Activated naive CD8-positive, alpha-beta T cell (primary cell): Measurements from ENCODE around the gene NBAS.
A peak's percentile ranks its signal among the peaks of the same experiment; 100 is the strongest.

Source experiments
- H3K27ac Mint-ChIP-seq: one replicate; pipeline ENCODE4 v1.8.0; 2021; ENCODE audit warnings: mixed read lengths
- H3K27me3 Mint-ChIP-seq: one replicate; pipeline ENCODE4 v1.8.0; 2021; ENCODE audit warnings: mixed read lengths
- H3K36me3 Mint-ChIP-seq: one replicate; pipeline ENCODE4 v1.8.0; 2021; ENCODE audit warnings: mixed read lengths
- H3K4me1 Mint-ChIP-seq: one replicate; pipeline ENCODE4 v1.8.0; 2021; ENCODE audit warnings: low read depth, mixed read lengths
- H3K4me3 Mint-ChIP-seq: one replicate; pipeline ENCODE4 v1.8.0; 2021; ENCODE audit warnings: mild to moderate bottlenecking, mixed read lengths
- H3K9me3 Mint-ChIP-seq: one replicate; pipeline ENCODE4 v1.8.0; 2021; ENCODE audit warnings: low read depth, mixed read lengths

Gene NBAS

GRCh38 chr2:15311201-15311907 is 249.8 kb downstream of the NBAS start:
- Mint-ChIP-seq H3K27ac (peak overlapping the region; percentile 71), H3K4me3 (no peak overlapping the region), H3K4me1 (peaks cover 33% of the 10 kb centered on the region), H3K27me3 (no peaks in the 10 kb centered on the region), H3K9me3 (no peaks in the 10 kb centered on the region), H3K36me3 (peaks cover 45% of the 10 kb centered on the region)

DNA sequence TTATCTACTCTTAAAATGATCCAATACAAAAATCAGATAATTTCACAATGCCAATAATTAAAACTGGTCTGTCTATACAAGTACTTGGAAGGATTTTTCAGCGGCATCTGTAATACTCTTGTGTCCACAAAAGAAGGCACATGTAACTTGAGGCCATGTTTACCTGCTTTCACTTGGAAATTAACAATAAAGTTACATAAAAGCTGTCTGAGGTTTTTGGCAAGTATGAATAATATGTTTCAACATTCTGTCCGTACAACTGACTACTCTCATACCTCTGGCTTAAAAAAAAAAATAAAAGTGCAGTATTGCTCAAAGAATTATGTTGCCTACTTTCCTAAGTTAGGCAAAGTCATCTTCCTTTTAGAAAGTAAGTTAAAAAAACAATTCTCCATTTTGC is 253.6 kb downstream of the NBAS start:
- Mint-ChIP-seq H3K36me3 (peaks cover 46% of the 10 kb centered on the region), H3K4me3 (no peak overlapping the region), H3K9me3 (no peaks in the 10 kb centered on the region), H3K27ac (no peak overlapping the region), H3K4me1 (peaks cover 15% of the 10 kb centered on the region), H3K27me3 (no peaks in the 10 kb centered on the region)

DNA sequence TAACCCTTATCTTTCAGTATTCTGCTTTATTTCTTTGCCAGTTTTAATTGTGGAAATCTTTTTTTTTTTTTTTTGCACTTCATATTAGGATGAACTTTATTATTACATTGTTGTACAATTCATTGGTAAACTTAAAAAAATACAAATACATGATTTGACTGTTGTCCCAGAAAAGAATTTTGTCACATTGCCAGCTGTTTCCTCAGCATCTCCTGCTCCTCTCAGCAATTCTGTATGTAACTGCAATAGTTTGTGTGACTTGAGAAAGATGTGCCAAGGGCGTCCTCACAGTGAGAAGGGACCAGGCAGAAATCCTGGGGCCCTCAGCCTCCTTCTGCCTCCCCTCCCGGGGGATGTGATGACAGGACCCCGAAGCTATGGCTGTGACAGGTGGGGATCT is 254.4 kb downstream of the NBAS start:
- Mint-ChIP-seq H3K27me3 (no peaks in the 10 kb centered on the region), H3K9me3 (no peaks in the 10 kb centered on the region), H3K4me3 (no peak overlapping the region), H3K36me3 (peaks cover 49% of the 10 kb centered on the region), H3K27ac (no peak overlapping the region), H3K4me1 (peaks cover 15% of the 10 kb centered on the region)

GRCh38 chr2:15303874-15304273 is 257.3 kb downstream of the NBAS start:
- Mint-ChIP-seq H3K36me3 (peaks cover 53% of the 10 kb centered on the region), H3K4me1 (peaks cover 24% of the 10 kb centered on the region)

DNA sequence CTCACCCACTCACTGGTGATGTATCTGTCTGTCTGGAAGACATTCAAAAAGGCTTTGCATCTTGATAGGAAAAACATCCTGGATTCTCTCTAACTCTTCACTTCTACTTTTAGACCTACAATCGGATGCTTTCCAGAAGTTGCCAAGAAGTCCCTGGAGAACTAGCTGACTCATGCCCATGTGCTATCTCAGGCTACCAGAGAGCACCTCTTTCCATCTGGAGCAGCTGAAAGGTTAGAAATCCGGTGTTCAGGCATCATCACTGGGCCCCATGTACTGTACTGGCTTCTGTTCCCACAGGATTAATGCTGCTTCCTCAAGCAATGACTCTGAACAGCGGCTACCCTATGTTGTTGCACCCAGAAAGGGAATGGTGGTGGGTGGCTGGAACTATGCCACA is 259.0 kb downstream of the NBAS start:
- no peak overlapping the region for H3K4me3 Mint-ChIP-seq
- H3K4me1 Mint-ChIP-seq: peaks cover 24% of the 10 kb centered on the region
- no peaks in the 10 kb centered on the region for H3K27me3 Mint-ChIP-seq
- H3K36me3 Mint-ChIP-seq: peaks cover 53% of the 10 kb centered on the region
- no peaks in the 10 kb centered on the region for H3K9me3 Mint-ChIP-seq
- H3K27ac Mint-ChIP-seq: no peak overlapping the region

More at GRCh38 chr2:15303874-15304273, 257.3 kb downstream of the NBAS start:
- H3K27me3 Mint-ChIP-seq: no peaks in the 10 kb centered on the region
- no peak overlapping the region for H3K4me3 Mint-ChIP-seq
- no peaks in the 10 kb centered on the region for H3K9me3 Mint-ChIP-seq
- H3K27ac Mint-ChIP-seq: no peak overlapping the region

DNA sequence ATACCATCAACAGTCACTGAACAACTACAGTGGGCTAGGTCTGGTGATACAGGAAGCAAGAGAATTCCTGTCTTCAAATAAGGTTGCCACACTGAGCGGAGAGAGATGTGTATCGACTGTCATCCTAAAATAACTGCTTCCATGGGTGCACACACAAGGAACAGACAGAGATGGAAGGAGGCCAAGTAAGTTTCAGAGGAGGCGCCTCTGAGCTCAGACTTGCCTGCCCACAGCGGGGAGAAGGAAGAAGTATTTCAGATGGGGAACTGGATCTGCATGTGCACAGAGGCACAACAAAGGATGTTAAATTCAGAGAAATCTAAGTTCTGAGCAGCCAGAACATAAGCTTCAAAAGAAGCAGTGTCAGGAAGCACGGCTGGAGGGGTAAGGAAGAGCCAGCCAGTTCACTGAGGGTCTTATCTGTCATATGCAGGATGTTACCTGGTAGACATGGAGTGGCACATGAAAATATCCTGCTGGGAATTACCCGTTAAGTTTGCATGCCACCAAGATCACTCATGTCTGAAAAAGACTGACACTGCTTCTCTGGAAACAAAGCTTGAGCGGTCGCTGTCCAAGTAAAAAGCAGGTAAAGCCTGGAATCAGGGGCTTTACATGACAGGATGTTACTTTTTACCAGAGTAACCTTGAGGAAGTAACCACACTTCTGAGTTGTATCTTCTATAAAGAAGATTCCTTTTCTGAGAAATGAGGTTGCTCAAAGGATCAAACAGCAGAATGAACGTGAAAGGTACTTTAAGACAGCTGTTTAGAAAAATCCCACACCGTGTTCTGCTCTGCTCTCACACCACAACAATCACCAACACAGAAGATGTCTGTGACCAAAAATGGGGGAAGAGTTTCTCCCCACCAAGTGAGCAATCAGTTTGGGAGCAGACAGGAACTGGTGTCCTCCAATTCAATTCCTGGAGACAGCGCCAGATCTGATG is 260.2 kb downstream of the NBAS start:
- Mint-ChIP-seq H3K4me3 (no peak overlapping the region), H3K4me1 (peaks cover 24% of the 10 kb centered on the region), H3K36me3 (peaks cover 52% of the 10 kb centered on the region), H3K27ac (peak overlapping the region; percentile 79), H3K9me3 (no peaks in the 10 kb centered on the region), H3K27me3 (no peaks in the 10 kb centered on the region)

GRCh38 chr2:15299904-15300520 is 261.1 kb downstream of the NBAS start:
- Mint-ChIP-seq H3K27ac (peak overlapping the region; percentile 79), H3K4me3 (no peak overlapping the region), H3K9me3 (no peaks in the 10 kb centered on the region), H3K36me3 (peaks cover 53% of the 10 kb centered on the region), H3K4me1 (peaks cover 24% of the 10 kb centered on the region), H3K27me3 (no peaks in the 10 kb centered on the region)

DNA sequence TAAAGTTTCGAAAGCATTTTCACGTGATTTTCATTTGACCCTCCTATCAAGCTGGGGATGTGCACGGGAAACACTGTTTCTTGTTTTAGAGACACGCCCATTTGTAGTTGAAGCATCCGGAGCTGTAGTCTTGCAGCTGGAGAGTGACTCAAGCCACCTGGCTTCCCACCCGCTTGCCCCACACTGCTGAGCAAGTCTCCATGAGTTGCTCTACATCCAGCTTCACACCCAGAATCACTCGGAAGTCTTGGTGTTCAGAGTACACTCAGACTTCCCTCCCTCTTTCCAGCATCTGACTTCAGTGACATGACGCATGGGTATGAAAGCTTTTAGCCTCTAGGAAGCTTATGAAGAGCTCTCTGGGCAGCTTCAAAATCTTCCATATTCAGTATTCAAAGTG is 262.4 kb downstream of the NBAS start:
- no peak overlapping the region for H3K4me3 Mint-ChIP-seq
- H3K9me3 Mint-ChIP-seq: no peaks in the 10 kb centered on the region
- no peak overlapping the region for H3K27ac Mint-ChIP-seq
- H3K4me1 Mint-ChIP-seq: peaks cover 24% of the 10 kb centered on the region
- no peaks in the 10 kb centered on the region for H3K27me3 Mint-ChIP-seq
- H3K36me3 Mint-ChIP-seq: peaks cover 47% of the 10 kb centered on the region

GRCh38 chr2:15293262-15293937 is 267.7 kb downstream of the NBAS start:
- H3K27ac Mint-ChIP-seq: no peak overlapping the region
- H3K27me3 Mint-ChIP-seq: no peaks in the 10 kb centered on the region
- no peaks in the 10 kb centered on the region for H3K9me3 Mint-ChIP-seq
- no peak overlapping the region for H3K4me3 Mint-ChIP-seq
- peaks cover 43% of the 10 kb centered on the region for H3K36me3 Mint-ChIP-seq
- H3K4me1 Mint-ChIP-seq: no peaks in the 10 kb centered on the region

DNA sequence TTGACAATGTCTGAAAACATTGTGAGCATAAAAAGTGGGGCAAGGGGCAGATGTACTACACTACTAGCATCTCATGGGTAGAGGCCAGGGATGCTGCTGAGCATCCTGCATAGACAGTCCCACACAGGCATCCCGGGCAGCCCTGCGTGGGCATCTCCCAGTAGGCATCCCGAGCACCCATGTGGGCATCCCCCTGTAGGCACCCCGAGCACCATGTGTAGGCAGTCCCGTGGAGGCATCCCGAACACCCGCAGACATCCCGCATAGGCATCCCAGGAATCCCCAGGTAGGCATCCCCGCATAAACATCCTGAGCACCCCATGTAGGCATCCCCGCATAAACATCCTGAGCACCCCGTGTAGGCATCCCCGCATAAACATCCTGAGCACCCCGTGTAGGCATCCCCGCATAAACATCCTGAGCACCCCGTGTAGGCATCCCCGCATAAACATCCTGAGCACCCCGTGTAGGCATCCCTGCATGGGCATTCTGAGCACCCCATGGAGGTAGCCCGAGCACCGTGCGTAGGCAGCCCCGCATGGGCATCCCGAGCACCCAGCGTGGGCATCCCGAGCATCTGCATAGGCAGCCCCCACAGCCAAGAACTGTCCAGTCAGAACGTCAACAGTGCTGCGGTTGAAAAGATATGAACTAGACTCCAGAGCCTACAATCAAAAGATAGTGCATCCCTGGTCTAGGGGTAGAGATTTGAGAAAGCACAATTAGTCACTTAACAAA is 273.5 kb downstream of the NBAS start:
- Mint-ChIP-seq H3K36me3 (peaks cover 39% of the 10 kb centered on the region), H3K4me1 (no peaks in the 10 kb centered on the region)

GRCh38 chr2:15284614-15285013 is 276.5 kb downstream of the NBAS start:
- H3K36me3 Mint-ChIP-seq: peaks cover 47% of the 10 kb centered on the region
- H3K4me1 Mint-ChIP-seq: no peaks in the 10 kb centered on the region
- H3K27ac Mint-ChIP-seq: no peak overlapping the region
- no peaks in the 10 kb centered on the region for H3K9me3 Mint-ChIP-seq
- no peak overlapping the region for H3K4me3 Mint-ChIP-seq
- H3K27me3 Mint-ChIP-seq: no peaks in the 10 kb centered on the region

More for the DNA sequence above, 273.5 kb downstream of the NBAS start:
- Mint-ChIP-seq H3K27me3 (no peaks in the 10 kb centered on the region), H3K27ac (no peak overlapping the region), H3K9me3 (no peaks in the 10 kb centered on the region), H3K4me3 (no peak overlapping the region)

DNA sequence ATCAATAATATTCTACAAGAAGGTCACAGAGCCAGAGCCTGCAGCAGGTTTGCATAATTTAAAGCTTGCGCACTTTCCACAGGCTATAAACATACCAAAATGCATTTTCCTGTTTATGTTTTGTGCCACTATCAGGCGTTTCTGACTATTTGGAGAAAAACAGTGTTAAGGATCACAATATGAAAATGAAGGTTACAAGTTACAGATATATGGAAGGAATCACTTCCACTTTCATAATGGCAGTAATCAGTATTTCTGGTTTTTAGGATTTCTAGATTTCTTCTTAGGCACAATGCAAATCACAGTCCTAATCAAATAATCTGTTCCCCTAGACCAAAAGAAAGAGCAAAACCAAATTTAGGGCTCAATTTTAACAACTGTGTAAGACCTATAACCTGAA is 279.5 kb downstream of the NBAS start:
- Mint-ChIP-seq H3K9me3 (no peaks in the 10 kb centered on the region), H3K36me3 (peaks cover 50% of the 10 kb centered on the region), H3K27ac (no peak overlapping the region), H3K27me3 (no peaks in the 10 kb centered on the region), H3K4me3 (no peak overlapping the region), H3K4me1 (no peaks in the 10 kb centered on the region)

GRCh38 chr2:15279201-15279876 is 281.8 kb downstream of the NBAS start:
- no peaks in the 10 kb centered on the region for H3K9me3 Mint-ChIP-seq
- H3K4me3 Mint-ChIP-seq: no peak overlapping the region
- peaks cover 43% of the 10 kb centered on the region for H3K36me3 Mint-ChIP-seq
- no peaks in the 10 kb centered on the region for H3K4me1 Mint-ChIP-seq
- H3K27me3 Mint-ChIP-seq: no peaks in the 10 kb centered on the region
- H3K27ac Mint-ChIP-seq: no peak overlapping the region

GRCh38 chr2:15278296-15278695 is 282.8 kb downstream of the NBAS start:
- no peaks in the 10 kb centered on the region for H3K9me3 Mint-ChIP-seq
- no peak overlapping the region for H3K4me3 Mint-ChIP-seq
- H3K27me3 Mint-ChIP-seq: no peaks in the 10 kb centered on the region
- H3K36me3 Mint-ChIP-seq: peaks cover 45% of the 10 kb centered on the region
- no peaks in the 10 kb centered on the region for H3K4me1 Mint-ChIP-seq
- no peak overlapping the region for H3K27ac Mint-ChIP-seq
